GM18873 (cell line): ENCODE measurements around the gene CCDC74B.
"Not testable (repeated sequence)": the region's sequence is repeated elsewhere in the genome, so short reads cannot be mapped to it uniquely, and the experiment has no call there.

Experiments used
- ATAC-seq: cut with Tn5 transposase; IDR thresholded peaks from one replicate; pipeline ENCODE4 v1.9.1; 2021; ENCODE audit warnings: mild to moderate bottlenecking, moderate library complexity, moderate number of reproducible peaks; ENCODE audit not compliant: unreplicated experiment, low FRiP score

Gene CCDC74B

DNA sequence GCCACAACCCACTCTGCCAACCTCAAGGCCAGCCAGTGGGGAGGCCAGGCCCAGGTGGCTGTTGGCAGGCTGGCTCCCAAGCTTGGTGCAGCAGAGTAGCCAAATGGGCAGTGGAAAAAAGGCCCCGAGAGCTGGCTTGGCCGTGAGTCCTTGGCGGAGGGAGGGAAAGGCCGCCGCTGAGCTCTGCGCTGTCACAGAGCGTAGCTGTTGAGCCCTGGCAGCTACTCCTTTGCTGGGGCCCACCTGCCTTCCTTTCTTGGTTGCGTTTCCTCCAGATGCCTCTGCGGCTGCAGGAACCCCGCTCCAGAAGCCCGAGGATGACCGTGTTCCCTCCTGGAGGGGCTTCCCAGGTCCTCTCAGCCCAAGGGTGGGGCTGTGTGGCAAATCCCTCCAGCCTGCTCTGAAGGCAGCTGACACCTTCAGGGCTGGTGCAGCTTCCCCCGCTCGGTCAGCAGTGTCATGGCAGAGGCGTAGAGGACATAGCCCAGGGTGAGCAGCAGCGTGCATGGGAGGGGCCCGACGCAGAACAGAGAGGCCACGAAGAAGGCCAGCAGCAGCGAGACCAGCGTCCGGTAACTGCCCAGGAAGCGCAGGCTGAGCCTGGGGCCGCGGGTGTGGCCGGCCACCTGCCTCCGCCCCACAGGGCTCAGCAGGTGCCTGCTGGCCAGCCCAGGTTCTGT lies 7.4 kb upstream of the CCDC74B start:
- not testable (repeated sequence) for ATAC-seq

DNA sequence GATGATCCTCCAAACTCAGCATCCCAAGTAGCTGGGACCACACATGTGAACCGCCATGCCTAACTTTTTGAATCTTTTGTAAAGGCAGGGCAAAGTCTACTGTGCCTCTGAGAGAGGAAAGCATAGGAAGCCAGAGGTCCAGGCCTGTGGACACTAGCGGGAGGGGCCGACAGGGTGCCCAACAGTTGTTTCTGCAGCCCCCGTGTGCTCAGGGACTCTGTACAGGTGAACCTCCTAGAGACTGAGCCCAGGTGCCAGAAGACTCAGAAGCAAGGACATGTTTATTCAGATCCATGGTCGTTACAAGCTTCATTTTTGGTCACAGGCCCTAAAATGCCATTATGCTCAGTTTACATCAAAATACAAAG lies 6.2 kb upstream of the CCDC74B start:
- not testable (repeated sequence) for ATAC-seq

DNA sequence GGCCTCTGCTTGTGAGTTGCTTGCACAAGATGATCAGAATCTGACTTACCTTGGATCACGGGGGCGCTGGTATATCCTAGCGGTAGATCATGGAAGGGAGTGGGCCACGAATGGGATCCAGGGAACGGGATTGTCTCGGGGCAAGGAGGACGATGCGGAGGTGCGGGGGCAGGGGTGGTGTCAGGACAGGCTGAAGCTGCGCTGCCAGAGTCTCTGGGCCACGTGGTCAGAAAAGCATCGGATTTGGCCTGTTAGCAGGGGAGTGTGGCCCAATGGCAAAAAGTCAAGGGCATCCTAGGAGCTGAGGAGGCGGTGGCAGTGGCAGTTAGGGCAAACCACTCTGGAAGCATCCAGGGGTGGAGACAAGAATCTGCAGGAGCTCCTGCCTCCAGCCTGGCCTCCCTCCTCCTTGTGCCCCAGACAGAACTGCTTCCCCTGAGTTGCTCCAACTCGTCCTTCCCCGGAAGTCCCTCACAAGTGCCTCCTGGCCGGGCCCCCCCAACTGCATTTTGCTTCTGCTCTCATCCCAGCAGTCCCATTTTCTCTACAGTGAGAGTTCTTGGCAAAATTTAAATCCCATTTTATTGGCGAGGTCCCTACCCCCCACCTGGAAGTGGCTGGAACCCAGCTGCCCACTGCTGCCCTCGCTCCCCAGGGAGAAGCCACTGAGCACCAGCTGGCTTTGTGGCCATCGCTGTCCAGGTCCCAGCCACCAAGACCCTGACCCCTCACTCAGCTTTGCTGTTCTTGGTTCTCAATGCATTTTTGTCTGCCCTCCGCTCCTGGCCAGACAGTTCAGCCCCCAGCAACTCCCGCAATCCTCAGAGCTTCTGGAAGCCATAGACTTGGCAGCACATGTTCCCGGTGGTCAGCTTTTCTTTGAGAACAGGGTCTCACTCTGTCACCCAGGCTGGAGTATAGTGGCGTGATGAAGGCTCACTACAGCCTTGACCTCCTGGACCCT lies 5.6 kb upstream of the CCDC74B start:
- no peak for ATAC-seq

DNA sequence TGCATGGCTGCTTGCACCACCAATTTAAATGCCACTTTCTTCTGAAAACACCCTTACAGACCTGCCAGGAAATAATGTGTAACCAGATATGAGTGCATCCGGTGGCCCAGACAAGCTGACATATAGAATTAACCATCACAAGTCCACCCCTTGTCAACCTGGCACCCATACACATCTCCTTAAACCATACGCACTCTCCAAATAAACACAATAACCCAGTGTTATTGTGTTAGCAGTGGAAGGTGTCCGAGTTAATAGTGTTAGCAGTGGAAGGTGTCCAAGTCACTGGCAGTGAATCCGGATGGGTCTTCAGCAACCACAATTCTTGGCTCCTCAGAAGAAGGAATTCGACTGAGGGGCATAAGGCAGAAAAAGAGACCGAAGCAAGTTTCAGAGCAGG lies 3.6 kb upstream of the CCDC74B start:
- ATAC-seq = not testable (repeated sequence)

DNA sequence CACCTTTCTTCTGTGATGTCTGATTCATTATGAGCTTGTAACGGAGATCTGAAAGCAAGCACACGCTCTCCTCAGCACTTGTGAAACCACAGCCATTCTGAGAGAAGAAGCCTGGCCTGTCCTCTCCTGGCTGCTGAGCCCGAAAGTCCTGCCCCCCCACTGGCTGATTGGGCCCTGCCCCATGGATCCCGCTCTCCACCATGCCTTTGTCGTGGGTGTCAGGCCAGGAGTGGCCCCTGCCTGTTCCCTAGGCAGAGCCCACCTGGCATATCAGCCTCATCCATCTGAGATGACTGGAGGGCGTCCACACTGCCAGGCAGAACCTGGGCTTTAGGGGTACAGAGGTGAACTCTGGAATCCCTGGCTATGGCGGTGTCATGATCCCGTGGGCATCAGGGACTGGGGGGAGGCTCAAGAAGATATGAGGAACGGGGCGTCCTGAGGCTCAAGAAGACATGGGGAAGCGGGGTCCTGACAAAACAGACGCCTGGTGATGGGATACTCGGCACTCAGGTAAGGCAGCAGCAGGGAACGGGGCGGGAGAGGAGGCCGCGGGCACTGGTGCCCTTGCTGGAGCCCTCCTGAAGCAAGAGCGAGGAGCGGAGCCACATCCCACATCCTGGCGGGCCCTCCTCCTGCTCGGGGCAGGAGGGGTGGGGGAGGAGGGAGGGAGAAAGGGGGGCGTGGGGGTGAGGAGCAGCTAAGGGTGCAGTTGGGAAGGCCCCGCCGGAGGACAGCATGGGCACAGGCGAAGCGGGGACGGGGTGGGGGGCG lies 1.5 kb downstream of the CCDC74B start:
- not testable (repeated sequence) for ATAC-seq

DNA sequence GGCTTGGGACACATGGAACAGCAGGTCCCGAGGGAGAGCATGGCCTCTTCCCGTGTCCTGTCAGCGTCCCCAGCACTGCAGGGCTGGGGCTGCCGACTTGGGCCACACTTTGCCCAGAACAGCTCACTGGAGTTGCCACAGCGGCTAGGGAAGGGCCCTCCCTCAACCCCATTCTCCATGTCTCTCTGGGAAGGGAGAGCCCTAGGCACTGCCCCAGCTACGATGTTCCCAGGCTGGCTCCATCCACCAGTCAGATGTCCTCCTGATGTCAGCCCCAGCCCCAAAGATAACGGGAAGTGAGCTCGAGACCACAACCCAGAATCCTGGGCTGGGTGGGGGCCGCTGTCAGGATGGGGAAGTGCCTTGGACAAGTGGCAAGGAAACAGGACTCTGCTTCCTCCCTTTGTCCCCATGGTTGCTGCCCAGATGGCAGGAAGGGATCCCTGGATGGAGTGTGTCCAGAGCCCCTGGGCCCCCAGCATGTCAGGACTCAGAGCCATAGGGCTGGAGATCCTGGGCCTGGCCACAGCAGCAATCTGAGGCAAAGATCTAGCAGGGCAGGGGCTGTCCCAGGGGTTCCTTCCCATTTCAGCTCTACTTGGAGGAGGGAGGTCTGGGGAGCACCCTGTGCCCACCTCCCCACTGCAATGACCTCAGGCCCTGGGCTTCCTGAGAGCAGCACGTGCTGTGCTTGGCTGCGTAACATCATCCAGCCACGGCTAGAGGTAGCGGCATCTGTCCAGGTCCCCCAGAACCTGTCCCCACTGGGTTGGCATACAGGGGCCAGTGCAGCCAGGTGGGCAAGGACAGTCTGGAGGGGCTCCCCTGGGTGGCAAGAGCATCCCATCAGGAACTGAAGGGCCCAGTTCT lies 2.3 kb downstream of the CCDC74B start:
- ATAC-seq = not testable (repeated sequence)

DNA sequence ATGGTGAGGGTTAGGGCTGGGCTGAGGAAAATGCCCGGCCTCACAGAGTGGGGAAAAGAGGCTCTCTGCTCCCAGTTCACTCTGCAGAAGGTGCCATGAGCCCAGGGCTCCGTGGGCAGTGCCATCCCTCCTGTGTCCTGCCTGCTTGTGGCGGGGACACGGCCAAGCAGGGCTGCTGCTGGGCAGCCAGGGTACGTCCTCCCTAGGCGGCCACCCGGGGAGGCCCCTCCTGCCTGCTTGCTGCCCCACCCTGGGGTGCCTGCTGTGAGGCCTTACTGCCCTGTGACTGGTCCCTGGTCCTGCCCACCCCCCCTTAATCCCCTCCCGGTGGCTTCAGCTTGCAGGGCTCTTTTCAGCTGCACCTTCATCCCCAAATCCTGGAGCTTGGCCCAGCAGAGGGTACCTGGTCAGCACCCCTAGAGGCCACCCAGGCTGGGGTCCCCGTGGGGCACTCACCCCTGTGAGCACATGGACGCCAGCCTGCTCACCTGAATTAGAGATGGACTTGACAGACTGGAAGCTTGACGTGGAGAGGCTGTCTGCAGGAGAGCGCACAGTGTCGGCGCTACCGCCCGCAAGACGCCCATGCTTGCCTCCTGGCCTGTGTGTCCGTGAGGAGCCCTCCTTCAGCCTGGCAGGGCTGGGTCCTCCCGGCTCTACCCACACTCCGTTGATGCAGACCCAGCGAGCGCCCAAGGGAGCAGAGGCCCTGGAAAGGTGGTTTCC lies 3.1 kb downstream of the CCDC74B start:
- not testable (repeated sequence) for ATAC-seq

DNA sequence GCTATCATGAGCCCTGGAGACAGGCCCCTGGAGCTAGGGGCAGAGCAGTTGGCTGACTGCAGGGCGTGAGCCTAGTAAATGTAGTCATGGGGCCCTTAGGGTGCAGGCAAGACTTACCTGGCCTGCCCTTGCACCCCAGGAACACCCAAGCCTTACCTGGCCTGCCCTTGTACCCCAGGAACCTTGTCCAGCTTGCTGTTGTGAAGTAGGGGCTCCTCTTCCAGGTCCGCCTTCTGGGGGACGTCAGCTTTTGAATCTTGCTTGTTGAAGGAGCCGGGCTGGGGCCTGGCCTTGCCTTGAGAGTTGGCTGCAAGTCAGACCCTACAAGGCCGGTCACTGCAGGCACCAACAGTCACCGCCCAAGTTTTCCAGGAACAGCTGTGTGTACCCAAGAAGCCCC lies 3.9 kb downstream of the CCDC74B start:
- not testable (repeated sequence) for ATAC-seq

DNA sequence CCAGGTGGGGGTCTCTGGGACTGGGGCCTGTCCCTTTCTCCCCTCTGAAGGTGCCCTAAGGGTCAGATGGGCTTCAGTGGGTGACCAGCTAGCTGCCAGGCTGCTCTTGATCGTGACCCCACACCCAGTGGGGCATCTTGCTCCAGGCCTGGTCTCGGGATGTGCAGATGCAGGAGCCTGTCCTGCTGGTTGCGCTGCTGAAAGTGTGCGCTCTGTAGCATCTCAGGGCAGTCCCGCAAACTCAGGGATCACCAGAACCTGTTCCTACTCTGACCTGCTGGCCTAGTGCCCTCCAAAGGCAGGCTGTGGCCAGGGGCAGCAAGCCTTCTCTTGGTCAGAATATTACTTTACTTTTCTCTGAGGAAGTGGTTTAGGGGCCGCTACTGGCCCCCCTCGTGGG lies 4.4 kb downstream of the CCDC74B start:
- ATAC-seq = not testable (repeated sequence)

DNA sequence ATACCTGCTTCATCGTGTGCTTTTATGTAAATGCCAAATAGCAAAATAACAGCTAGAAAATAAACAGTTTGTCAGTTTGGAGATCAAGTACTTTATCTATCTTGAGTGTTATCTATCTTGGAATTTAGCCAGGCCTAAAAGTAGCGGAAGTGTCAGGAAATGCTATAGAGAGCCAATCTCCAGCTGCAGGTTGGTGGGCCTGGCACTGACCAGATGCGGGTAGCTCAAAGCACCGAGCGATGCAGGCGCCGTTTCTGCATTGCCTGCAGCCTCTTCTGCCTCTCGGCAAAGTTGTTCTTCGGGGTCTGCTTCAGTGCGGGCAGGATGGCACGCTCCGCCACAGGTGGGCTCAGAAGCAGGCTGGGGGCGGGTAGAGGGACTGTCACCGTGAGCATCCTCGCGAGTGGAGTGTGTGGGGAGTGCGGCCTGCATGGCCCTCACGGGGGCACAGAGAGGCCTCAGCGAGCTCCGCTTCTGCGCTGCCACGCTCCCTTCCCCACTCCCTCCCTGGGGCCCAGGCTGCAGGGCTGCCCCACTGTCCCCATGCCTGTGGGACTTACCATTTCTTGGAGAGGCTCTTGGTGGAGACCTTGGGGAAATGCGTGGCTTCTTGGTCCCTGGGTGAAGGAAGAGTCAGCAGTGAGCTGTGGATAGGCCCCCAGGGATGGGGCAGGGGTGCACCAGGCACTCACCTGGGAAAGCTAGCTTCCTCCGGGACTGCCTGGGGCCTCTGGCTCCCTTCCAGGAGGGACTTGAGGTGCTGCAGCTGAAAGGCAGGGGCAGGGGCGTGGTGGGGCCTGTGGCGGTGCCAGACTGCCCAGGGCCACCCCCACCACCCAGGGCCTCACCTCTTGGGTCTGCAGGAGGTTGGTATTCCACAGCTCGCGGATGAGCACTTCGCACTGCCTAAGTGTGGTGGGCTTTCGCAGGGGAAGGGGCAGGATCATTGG lies 5.3 kb downstream of the CCDC74B start:
- not testable (repeated sequence) for ATAC-seq

DNA sequence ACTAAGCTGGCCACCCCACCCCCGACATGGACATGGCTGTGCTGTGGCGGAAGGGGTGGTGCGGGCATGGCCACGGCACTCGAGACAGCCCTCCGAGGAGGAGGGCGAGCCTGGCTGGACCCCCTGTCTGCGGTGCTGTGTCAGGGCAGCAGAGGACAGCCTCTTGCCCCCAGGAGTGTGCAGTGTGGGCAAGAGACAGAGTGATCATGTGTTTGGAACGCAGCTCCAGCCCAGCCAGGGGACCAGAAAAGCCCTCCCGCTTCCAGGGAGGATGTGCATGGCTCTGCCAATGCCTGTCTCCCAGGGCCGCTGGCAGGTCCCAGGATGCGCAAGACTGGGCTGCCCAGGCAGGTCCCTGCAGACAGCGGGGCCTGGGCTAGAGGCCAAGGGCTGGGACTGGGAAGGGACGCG lies 6.1 kb downstream of the CCDC74B start:
- not testable (repeated sequence) for ATAC-seq

DNA sequence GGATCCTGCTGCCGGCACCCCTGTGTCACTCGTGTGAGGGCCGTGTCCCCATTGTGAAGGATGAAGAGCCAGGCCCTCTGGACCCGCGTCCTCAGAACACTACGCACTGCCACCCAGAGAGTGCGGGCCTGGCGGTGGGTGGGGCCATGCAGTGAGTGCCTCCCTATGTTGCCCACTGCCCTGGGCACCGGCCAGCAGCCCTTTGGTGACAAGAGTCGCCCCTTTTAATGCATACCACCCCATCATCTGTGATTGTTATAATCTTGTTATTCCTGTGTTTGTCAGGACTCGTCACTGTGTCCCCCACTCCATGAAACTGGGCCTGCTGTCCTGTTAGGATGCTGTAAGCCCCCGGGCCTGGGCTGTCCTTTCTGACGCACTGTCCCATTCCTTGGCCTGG lies 6.6 kb downstream of the CCDC74B start:
- not testable (repeated sequence) for ATAC-seq

DNA sequence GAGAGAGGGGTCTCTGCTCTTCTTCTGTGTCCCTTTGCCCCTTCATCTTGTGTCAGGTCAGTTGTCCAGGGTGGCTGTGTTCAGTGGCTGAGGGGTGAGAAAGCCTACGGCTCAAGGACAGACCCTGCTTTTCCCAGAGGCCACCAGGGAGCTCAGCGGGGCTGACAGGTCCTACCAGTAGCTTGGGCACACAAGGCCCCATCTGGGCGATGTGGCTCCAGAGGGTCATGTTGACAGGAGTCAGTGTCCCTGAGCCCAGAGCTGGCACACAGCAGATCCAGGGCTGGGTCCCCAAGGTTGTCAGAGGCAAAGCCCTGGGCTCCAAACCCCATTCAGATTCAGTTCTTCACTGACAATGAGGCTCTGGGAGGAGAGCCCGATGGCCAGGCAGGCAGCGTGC lies 7.8 kb downstream of the CCDC74B start:
- not testable (repeated sequence) for ATAC-seq

DNA sequence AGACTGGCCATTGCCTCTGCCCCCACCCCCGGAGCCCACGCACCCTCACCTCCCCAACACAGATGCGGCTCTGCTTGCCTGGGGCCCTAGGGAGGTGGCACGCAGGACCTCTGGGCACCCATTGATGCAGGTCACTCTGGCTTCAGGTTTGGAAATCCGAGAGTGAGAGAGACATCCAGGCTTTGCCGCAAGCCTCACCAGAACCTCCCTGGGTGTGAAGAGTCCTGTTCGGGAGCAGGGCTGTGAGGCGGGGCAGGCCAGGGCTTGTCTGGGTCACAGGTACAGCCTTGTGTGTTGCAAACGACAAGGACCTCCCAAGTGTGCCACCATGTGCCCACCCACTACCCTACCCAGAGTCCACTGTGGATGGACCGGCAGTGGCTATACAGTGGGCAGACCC lies 8.4 kb downstream of the CCDC74B start:
- ATAC-seq = not testable (repeated sequence)

DNA sequence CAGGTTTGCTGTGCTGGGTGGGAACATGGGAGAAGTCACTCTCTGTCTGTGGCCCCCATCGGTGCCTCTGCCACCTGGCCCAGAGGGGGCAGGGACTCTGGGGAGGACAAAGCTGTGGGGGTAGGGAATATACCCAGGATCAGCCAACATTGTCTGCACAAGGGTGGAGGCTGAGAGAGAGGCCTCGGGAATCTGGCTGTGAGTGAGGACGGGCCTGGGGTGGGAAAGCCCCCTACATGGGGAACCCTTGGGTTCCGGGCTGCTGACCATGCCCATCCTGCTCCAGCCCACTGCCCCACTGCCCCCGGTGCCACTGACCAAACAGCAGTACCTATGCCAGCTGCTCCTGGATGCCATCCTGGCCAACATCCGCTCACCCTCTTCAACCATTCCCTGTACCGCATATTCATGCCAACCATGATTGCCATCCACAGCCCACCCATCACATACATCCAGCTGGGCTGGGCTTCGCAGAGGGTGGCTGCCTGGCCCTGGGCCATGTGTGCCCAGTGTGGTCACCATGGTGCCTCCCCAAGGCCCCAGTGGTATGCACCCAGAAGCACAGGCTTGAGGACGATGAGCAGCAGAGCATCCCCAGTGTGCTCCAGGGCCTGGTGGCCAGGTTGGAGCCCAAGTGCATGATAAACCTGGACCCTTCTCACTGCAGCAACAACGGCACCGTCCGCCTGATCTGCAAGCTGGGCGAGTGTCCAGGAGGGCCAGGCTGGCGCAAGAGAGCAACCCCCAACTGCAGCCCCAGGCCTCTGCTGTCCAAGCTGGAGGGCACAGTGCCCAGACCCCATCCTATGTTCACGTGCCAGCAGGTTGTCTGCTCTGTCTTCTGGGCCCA lies 9.0 kb downstream of the CCDC74B start:
- no peak for ATAC-seq

DNA sequence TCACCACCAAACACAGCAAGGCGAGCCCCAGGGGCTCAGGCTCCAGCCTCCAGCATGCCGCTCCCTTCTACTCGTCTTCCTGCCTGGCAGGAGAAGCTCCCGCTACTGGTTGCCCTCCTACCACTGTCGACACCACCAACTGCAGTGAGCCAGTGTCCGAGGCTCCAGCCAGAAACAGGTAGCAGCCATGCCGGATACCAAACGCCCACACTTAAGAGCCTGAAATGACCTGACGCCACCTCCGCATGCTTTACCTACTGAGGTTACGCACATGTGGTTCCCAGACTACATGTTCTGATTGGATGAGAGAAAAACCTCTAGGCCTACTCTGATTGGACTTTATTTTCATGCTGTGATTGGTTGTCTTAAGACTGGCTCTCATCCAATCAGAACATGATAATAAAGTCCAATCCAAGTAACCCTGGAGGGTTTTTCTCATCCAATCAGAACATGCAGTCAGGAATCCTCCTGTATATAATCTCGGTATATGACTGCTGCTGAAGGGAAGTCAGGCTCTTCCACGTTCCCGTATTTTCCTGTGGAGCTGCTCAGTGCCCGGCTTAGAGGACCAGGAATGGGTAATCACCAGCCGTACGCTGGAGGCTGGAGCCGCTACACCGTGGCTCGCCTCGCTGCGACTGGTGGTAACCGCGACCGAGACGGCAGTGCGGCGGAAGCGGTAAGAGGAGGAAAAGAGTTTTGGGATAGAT lies 15.6 kb downstream of the CCDC74B start, which contains the start of gene POTEF:
TSS of gene POTEF (minus strand) at position 103 of the 710 bp plus-strand sequence. CDS start 8,707 bp downstream, outside the sequence.
- not testable (repeated sequence) for ATAC-seq
